SK-N-SH (cell line): ENCODE data around the gene MLLT3. TPM values are rescaled to one million over a fixed set of nuclear protein-coding genes. Genes with fewer than 3 reads are reported as not detected.

Source experiments
- CTCF ChIA-PET: fragments of 300-600, 350-600 bp; formaldehyde crosslinking; extraction: SDS; loops from one replicate; lab custom pipeline; 2021; lab: Yijun Ruan, JAX
- POLR2A ChIA-PET: fragments of 350-600 bp; sonication (Branson Sonifier 250); formaldehyde crosslinking; extraction: SDS; loops from one replicate; lab custom pipeline; 2020; ENCODE audit warnings: antibody characterized with exemption, inconsistent platforms; lab: Yijun Ruan, JAX
- DNase-seq: peaks from one replicate; pipeline ENCODE4 v3.0.0; 2012
- H2AFZ ChIP-seq: fragments of 200-600 bp; sonication (generic); 2 replicates; pipeline ENCODE4 v1.8.1; 2016; ENCODE audit warnings: antibody characterized with exemption, mild to moderate bottlenecking, low read depth
- H3F3A ChIP-seq: fragments of 200-600 bp; sonication (generic); replicated peaks from 2 replicates; pipeline ENCODE3; 2016; ENCODE audit warnings: antibody characterized with exemption, mild to moderate bottlenecking; ENCODE audit not compliant: insufficient read depth
- H3K27ac ChIP-seq, 2 experiments: fragments of 200-500 bp in 1 of 2; fragments of 200-600 bp in 1 of 2; sonication (Bioruptor generic) in 1 of 2; sonication (generic), shearing (Covaris generic) in 1 of 2; 2 replicates each; pipeline versions ENCODE4 v1.5.1 to v1.6.1; 2014 to 2016; ENCODE audit warnings: low read depth in 2 of 2, inconsistent platforms in 1 of 2, low read length in 1 of 2, mild to moderate bottlenecking in 1 of 2, mixed read lengths in 1 of 2
- H3K27me3 ChIP-seq: fragments of 200-600 bp; sonication (generic), shearing (Covaris generic); 2 replicates; pipeline ENCODE4 v1.6.1; 2016; ENCODE audit warnings: mixed run types; ENCODE audit not compliant: insufficient read depth
- H3K36me3 ChIP-seq, 2 experiments: fragments of 200-500 bp in 1 of 2; fragments of 200-600 bp in 1 of 2; sonication (Bioruptor generic) in 1 of 2; sonication (generic) in 1 of 2; replicated peaks in 1 of 2; 2 replicates each; pipeline versions ENCODE3 to v1.5.1; 2014 to 2016; ENCODE audit warnings: low read length in 1 of 2, mild to moderate bottlenecking in 1 of 2; ENCODE audit not compliant: insufficient read depth in 2 of 2, control insufficient read depth in 1 of 2
- H3K4me1 ChIP-seq, 2 experiments: fragments of 200-500 bp in 1 of 2; fragments of 200-600 bp in 1 of 2; sonication (Bioruptor generic) in 1 of 2; sonication (generic), shearing (Covaris generic) in 1 of 2; 2 replicates each; pipeline versions ENCODE4 v1.5.1 to v1.6.1; 2014 to 2016; ENCODE audit warnings: low read depth in 1 of 2, low read length in 1 of 2, mixed run types in 1 of 2; ENCODE audit not compliant: insufficient read depth in 2 of 2, control insufficient read depth in 1 of 2
- H3K4me2 ChIP-seq: fragments of 200-600 bp; sonication (generic), shearing (Covaris generic); 2 replicates; pipeline ENCODE4 v1.6.1; 2017; ENCODE audit warnings: mixed run types
- H3K4me3 ChIP-seq, 2 experiments: fragments of 200-500 bp in 1 of 2; fragments of 200-600 bp in 1 of 2; sonication (Bioruptor generic) in 1 of 2; sonication (generic), shearing (Covaris generic) in 1 of 2; 2 replicates each; pipeline versions ENCODE4 v1.5.1 to v1.8.1; 2014 to 2016; ENCODE audit warnings: low read depth in 2 of 2, inconsistent platforms in 1 of 2, low read length in 1 of 2, mild to moderate bottlenecking in 1 of 2, mixed read lengths in 1 of 2, moderate library complexity in 1 of 2
- H3K79me2 ChIP-seq: fragments of 200-600 bp; sonication (generic); 2 replicates; pipeline ENCODE4 v1.8.1; 2017; ENCODE audit warnings: mild to moderate bottlenecking; ENCODE audit not compliant: insufficient read depth
- H3K9ac ChIP-seq: fragments of 200-600 bp; sonication (generic); 2 replicates; pipeline ENCODE4 v1.6.1; 2017; ENCODE audit warnings: mixed run types
- H3K9me2 ChIP-seq: fragments of 200-600 bp; sonication (generic); 2 replicates; pipeline ENCODE4 v1.6.1; 2017; ENCODE audit warnings: mixed run types
- H3K9me3 ChIP-seq: fragments of 200-600 bp; sonication (generic); 2 replicates; pipeline ENCODE4 v1.6.1; 2017; ENCODE audit warnings: mixed run types, mild to moderate bottlenecking, moderate library complexity
- H4K20me1 ChIP-seq: fragments of 200-600 bp; sonication (generic); 2 replicates; pipeline ENCODE4 v1.6.1; 2017; ENCODE audit warnings: mild to moderate bottlenecking, mixed run types; ENCODE audit not compliant: insufficient read depth
- CTCF ChIP-seq: fragments of 200-600 bp; sonication (generic); IDR thresholded peaks from 2 replicates; pipeline ENCODE4 v1.6.1; 2017; ENCODE audit warnings: antibody characterized with exemption, mild to moderate bottlenecking, moderate library complexity
- ELF1 ChIP-seq: IDR thresholded peaks from 2 replicates; pipeline ENCODE4 v1.4.0; 2012
- EP300 ChIP-seq, 2 experiments: IDR thresholded peaks; 2 replicates each; pipeline versions ENCODE4 v1.4.0 to v1.6.1; 2012; ENCODE audit warnings: borderline replicate concordance in 1 of 2, low read depth in 1 of 2, low read length in 1 of 2
- FOSL2 ChIP-seq: IDR thresholded peaks from 2 replicates; pipeline ENCODE4 v1.4.0; 2012; ENCODE audit warnings: low read depth, mild to moderate bottlenecking, moderate library complexity, borderline replicate concordance
- FOXM1 ChIP-seq: IDR thresholded peaks from 2 replicates; pipeline ENCODE4 v1.4.0; 2012; ENCODE audit warnings: low read depth, mild to moderate bottlenecking
- GABPA ChIP-seq: IDR thresholded peaks from 2 replicates; pipeline ENCODE4 v1.4.0; 2012; ENCODE audit warnings: low read depth, mild to moderate bottlenecking
- IRF3 ChIP-seq: fragments of 150-350 bp; IDR thresholded peaks from 2 replicates; pipeline ENCODE4 v1.6.1; 2016; ENCODE audit warnings: mild to moderate bottlenecking, low read depth, low read length
- JUND ChIP-seq: IDR thresholded peaks from 2 replicates; pipeline ENCODE4 v1.4.0; 2012
- MAX ChIP-seq: IDR thresholded peaks from 2 replicates; pipeline ENCODE4 v1.4.0; 2012; ENCODE audit warnings: low read depth
- NFIC ChIP-seq: IDR thresholded peaks from 2 replicates; pipeline ENCODE4 v1.4.0; 2012; ENCODE audit warnings: borderline replicate concordance
- NRF1 ChIP-seq: IDR thresholded peaks from 2 replicates; pipeline ENCODE4 v1.6.1; 2012; ENCODE audit warnings: low read depth, mild to moderate bottlenecking, low read length
- PBX3 ChIP-seq: IDR thresholded peaks from 2 replicates; pipeline ENCODE4; 2012
- RCOR1 ChIP-seq: fragments of 150-350 bp; IDR thresholded peaks from 2 replicates; pipeline ENCODE4 v1.6.1; 2017; ENCODE audit warnings: antibody characterized with exemption, low read length
- REST ChIP-seq: IDR thresholded peaks from 2 replicates; pipeline ENCODE4 v1.6.1; 2012; ENCODE audit warnings: mild to moderate bottlenecking, low read depth, low read length, moderate library complexity
- RFX5 ChIP-seq: IDR thresholded peaks from 2 replicates; pipeline ENCODE4 v1.6.1; 2012; ENCODE audit warnings: mild to moderate bottlenecking, improper control_type of control experiment, low read length
- RXRA ChIP-seq: IDR thresholded peaks from 2 replicates; pipeline ENCODE4 v1.4.0; 2012; ENCODE audit warnings: low read depth, mild to moderate bottlenecking, borderline replicate concordance
- SMC3 ChIP-seq: IDR thresholded peaks from 2 replicates; pipeline ENCODE4 v1.6.1; 2012; ENCODE audit warnings: low read depth, low read length, improper control_type of control experiment
- TCF12 ChIP-seq: IDR thresholded peaks from 2 replicates; pipeline ENCODE4 v1.4.0; 2012
- USF1 ChIP-seq: IDR thresholded peaks from 2 replicates; pipeline ENCODE4 v1.4.0; 2012; ENCODE audit warnings: low read depth, borderline replicate concordance
- ZBTB33 ChIP-seq: IDR thresholded peaks from 2 replicates; pipeline ENCODE4 v1.4.0; 2012; ENCODE audit warnings: low read depth, borderline replicate concordance
- WGBS: methylation state at CpG from one replicate; pipeline ENCODE4 v1.1.6; 2017; ENCODE audit warnings: low lambda C conversion rate; 5-methylcytosine and 5-hydroxymethylcytosine counted together
- polyA plus RNA-seq, 3 experiments: library from polyadenylated mRNA; depleted of rRNA; stranded (reverse); fragments of >200 nt; gene quantifications; 2 replicates each; pipeline ENCODE4 v1.2.3, GENCODE V29; 2012

The MLLT3 gene
- polyA plus RNA-seq, 1 of the 3 experiments (the other 2 are of a cell fraction), result 3.9 TPM

GRCh38 chr9:20507431-20507830 lies 114.9 kb downstream of the MLLT3 start:
- Histone ChIP-seq H3K9ac (no peak overlapping the region), H2AFZ (no peak overlapping the region), H3K9me2 (no peaks in the 10 kb centered on the region), H3K9me3 (no peaks in the 10 kb centered on the region), H4K20me1 (no peaks in the 10 kb centered on the region), H3K4me3 (no peak overlapping the region), H3K27ac (no peak overlapping the region), H3F3A (peaks cover 18% of the 10 kb centered on the region), H3K4me2 (no peak overlapping the region), H3K36me3 (no peaks in the 10 kb centered on the region), H3K27me3 (no peaks in the 10 kb centered on the region), H3K4me1 (peaks cover 2 to 8% of the 10 kb centered on the region in 2 experiments), H3K79me2 (no peaks in the 10 kb centered on the region)
- CTCF ChIA-PET, result interaction anchor here (0.5 to 0.8 kb wide), 2 partner anchors 15 to 460 kb away, joined by 3 read pairs; no protein-coding TSS in a partner anchor
- POLR2A ChIA-PET, result no interaction called here
- no peak for DNase-seq
- WGBS, result 37% methylated on average over 1 of the region's 1 CpG
- TF ChIP-seq MAX, result no peak
- no peak for TF ChIP-seq RCOR1
- no peak for TF ChIP-seq SMC3
- no peak for TF ChIP-seq JUND
- no peak for TF ChIP-seq USF1
- TF ChIP-seq RXRA, result no peak
- TF ChIP-seq ELF1, result no peak
- no peak for TF ChIP-seq RFX5
- TF ChIP-seq CTCF, result no peak
- no peak for TF ChIP-seq PBX3
- no peak for TF ChIP-seq NFIC
- TF ChIP-seq EP300 (IDR thresholded peaks at IDR 0.05; ENCODE audit: borderline replicate concordance in 1 of 2, low read depth in 1 of 2, low read length in 1 of 2), result no peak
- TF ChIP-seq FOSL2, result no peak
- no peak for TF ChIP-seq FOXM1
- TF ChIP-seq NRF1, result no peak
- no peak for TF ChIP-seq TCF12
- TF ChIP-seq REST, result no peak
- no peak for TF ChIP-seq ZBTB33
- TF ChIP-seq IRF3, result no peak
- TF ChIP-seq GABPA, result no peak
